ENCODE results near the gene KCNJ16.

- TF ChIP-seq, protein P1, sequence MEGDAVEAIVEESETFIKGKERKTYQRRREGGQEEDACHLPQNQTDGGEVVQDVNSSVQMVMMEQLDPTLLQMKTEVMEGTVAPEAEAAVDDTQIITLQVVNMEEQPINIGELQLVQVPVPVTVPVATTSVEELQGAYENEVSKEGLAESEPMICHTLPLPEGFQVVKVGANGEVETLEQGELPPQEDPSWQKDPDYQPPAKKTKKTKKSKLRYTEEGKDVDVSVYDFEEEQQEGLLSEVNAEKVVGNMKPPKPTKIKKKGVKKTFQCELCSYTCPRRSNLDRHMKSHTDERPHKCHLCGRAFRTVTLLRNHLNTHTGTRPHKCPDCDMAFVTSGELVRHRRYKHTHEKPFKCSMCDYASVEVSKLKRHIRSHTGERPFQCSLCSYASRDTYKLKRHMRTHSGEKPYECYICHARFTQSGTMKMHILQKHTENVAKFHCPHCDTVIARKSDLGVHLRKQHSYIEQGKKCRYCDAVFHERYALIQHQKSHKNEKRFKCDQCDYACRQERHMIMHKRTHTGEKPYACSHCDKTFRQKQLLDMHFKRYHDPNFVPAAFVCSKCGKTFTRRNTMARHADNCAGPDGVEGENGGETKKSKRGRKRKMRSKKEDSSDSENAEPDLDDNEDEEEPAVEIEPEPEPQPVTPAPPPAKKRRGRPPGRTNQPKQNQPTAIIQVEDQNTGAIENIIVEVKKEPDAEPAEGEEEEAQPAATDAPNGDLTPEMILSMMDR (IDR thresholded peaks at IDR 0.05): no peak
- TF ChIP-seq EP300 (IDR thresholded peaks at IDR 0.05) (no peak), POLR2A (IDR thresholded peaks at IDR 0.05) (no peak)
Observed at GRCh38 chr17:70028978-70029767, 45.9 kb upstream of the KCNJ16 start.
